Upper lobe of left lung (tissue), 6 donors: ENCODE results near the gene PARD3B. TPM values are rescaled to one million over a fixed set of nuclear protein-coding genes. Genes with fewer than 3 reads are reported as not detected.
A peak's percentile ranks its signal among the peaks of the same experiment; 100 is the strongest.

Experiments
- ATAC-seq, 2 donors: fragments of 200-7000 bp; cut with Tn5 transposase; one replicate each; pipeline ENCODE4 v1.9.1; 2022; ENCODE audit warnings: mild to moderate bottlenecking in 2 of 2, moderate library complexity in 2 of 2; ENCODE audit not compliant: low FRiP score in 2 of 2
- DNase-seq, 2 donors: peaks; one replicate each; pipeline ENCODE4 v3.0.0-alpha.2; 2019 to 2020
- H3K27ac ChIP-seq, 4 donors: fragments of 200-600 bp; sonication (generic); one replicate each; pipeline ENCODE4 v1.5.1; 2016 to 2019
- H3K27me3 ChIP-seq, 4 donors: fragments of 200-600 bp; sonication (generic); one replicate each; pipeline ENCODE4 v1.5.1; 2017 to 2019
- H3K36me3 ChIP-seq, 4 donors: fragments of 200-600 bp; sonication (generic); one replicate each; pipeline ENCODE4 v1.5.1; 2016 to 2019
- H3K4me1 ChIP-seq, 4 donors: fragments of 200-600 bp; sonication (generic); one replicate each; pipeline ENCODE4 v1.5.1; 2018 to 2019
- H3K4me3 ChIP-seq, 4 donors: fragments of 200-600 bp; sonication (generic); one replicate each; pipeline ENCODE4 v1.5.1; 2017 to 2019; ENCODE audit warnings: mild to moderate bottlenecking in 2 of 4, moderate library complexity in 1 of 4
- H3K9me3 ChIP-seq, 4 donors: fragments of 200-600 bp; sonication (generic); one replicate each; pipeline ENCODE4 v1.5.1; 2018 to 2019
- CTCF ChIP-seq, 6 experiments: fragments of 450-650 bp in 4 of 6; fragments of 200-600 bp in 2 of 6; sonication (generic) in 2 of 6; IDR thresholded peaks; one replicate each; pipeline ENCODE4 v1.5.1; 2016 to 2019; ENCODE audit warnings: antibody characterized with exemption in 6 of 6
- EP300 ChIP-seq, 4 donors: sonication (generic); formaldehyde crosslinking; IDR thresholded peaks; one replicate each; pipeline ENCODE4 v1.5.1; 2017; ENCODE audit warnings: antibody characterized with exemption in 4 of 4, control low read depth in 2 of 4
- POLR2A ChIP-seq, 4 donors: fragments of 450-650 bp; IDR thresholded peaks; one replicate each; pipeline ENCODE4 v1.5.1; 2016 to 2017; ENCODE audit warnings: antibody characterized with exemption in 4 of 4, mild to moderate bottlenecking in 2 of 4
- POLR2AphosphoS5 ChIP-seq, 2 donors: sonication (generic); formaldehyde crosslinking; IDR thresholded peaks; one replicate each; pipeline ENCODE4 v1.5.1; 2017; ENCODE audit warnings: antibody characterized with exemption in 2 of 2
- WGBS, 2 donors: methylation state at CpG; one replicate each; pipeline ENCODE4 v1.1.5; 2017 to 2018; 5-methylcytosine and 5-hydroxymethylcytosine counted together
- total RNA-seq, 6 donors: library from RNA; depleted of rRNA in 4 of 6; stranded (reverse); fragments of >200 nt in 4 of 6; gene quantifications; one replicate each; pipeline versions ENCODE4 v1.1.0 to v1.2.1, GENCODE V29; 2016 to 2021
- donor health status: DM: no; HTN: no; CAD: no; lungs with moderate emphysema.
- donor health status: DM: no; HTN: yes; CAD: no; lungs with severe emphysema.

PARD3B gene
- total RNA-seq, 6 donors from 2014 or later = 17.8 to 44.9 (median 24.2) TPM

- H3K4me3 ChIP-seq = no peak overlapping the region
- DNase-seq (no peak), ATAC-seq (no peak)
- 91 to 94% methylated on average over 3 of the region's 3 CpGs for WGBS, 2 donors
- H3K27ac ChIP-seq = no peak overlapping the region
- H3K36me3 ChIP-seq = no peaks in the 10 kb centered on the region
- H3K27me3 ChIP-seq = no peaks in the 10 kb centered on the region
- TF ChIP-seq POLR2A (IDR thresholded peaks at IDR 0.05) (no peak), POLR2AphosphoS5 (IDR thresholded peaks at IDR 0.05) (no peak), EP300 (IDR thresholded peaks at IDR 0.05) (no peak), CTCF (IDR thresholded peaks at IDR 0.05) (no peak)
- H3K9me3 ChIP-seq = no peaks in the 10 kb centered on the region
- no peaks in the 10 kb centered on the region for H3K4me1 ChIP-seq
Measured at GRCh38 chr2:205475416-205475768, 930.1 kb downstream of the PARD3B start.

GRCh38 chr2:205477016-205477705 lies 931.9 kb downstream of the PARD3B start:
- Histone ChIP-seq H3K27ac (no peak overlapping the region), H3K4me1 (no peaks in the 10 kb centered on the region), H3K27me3 (no peaks in the 10 kb centered on the region), H3K36me3 (no peaks in the 10 kb centered on the region), H3K4me3 (no peak overlapping the region), H3K9me3 (no peaks in the 10 kb centered on the region)
- 65 to 73% methylated on average over 3 of the region's 3 CpGs for WGBS, 2 donors
- DNase-seq (no peak), ATAC-seq (no peak)
- TF ChIP-seq POLR2AphosphoS5 (IDR thresholded peaks at IDR 0.05) = no peak
- TF ChIP-seq EP300 (IDR thresholded peaks at IDR 0.05) = no peak
- no peak for TF ChIP-seq CTCF (IDR thresholded peaks at IDR 0.05)
- no peak for TF ChIP-seq POLR2A (IDR thresholded peaks at IDR 0.05)

GRCh38 chr2:205481861-205482260 lies 936.6 kb downstream of the PARD3B start:
- 89 to 96% methylated on average over 5 of the region's 5 CpGs for WGBS, 2 donors
- Histone ChIP-seq H3K27ac (no peak overlapping the region), H3K4me1 (no peaks in the 10 kb centered on the region), H3K27me3 (no peaks in the 10 kb centered on the region), H3K9me3 (no peaks in the 10 kb centered on the region), H3K36me3 (no peaks in the 10 kb centered on the region), H3K4me3 (no peak overlapping the region)
- TF ChIP-seq EP300 (IDR thresholded peaks at IDR 0.05) (no peak), POLR2AphosphoS5 (IDR thresholded peaks at IDR 0.05) (no peak), CTCF (IDR thresholded peaks at IDR 0.05) (no peak), POLR2A (IDR thresholded peaks at IDR 0.05) (no peak)
- ATAC-seq (no peak), DNase-seq (no peak)

GRCh38 chr2:205482399-205483081 lies 937.3 kb downstream of the PARD3B start:
- H3K27me3 ChIP-seq = no peaks in the 10 kb centered on the region
- H3K4me3 ChIP-seq = no peak overlapping the region
- H3K27ac ChIP-seq = no peak overlapping the region
- WGBS, 2 donors = 77 to 81% methylated on average over 8 of the region's 8 CpGs
- no peaks in the 10 kb centered on the region for H3K9me3 ChIP-seq
- H3K4me1 ChIP-seq = no peaks in the 10 kb centered on the region
- DNase-seq (no peak), ATAC-seq (peak in 1 of 2 donors; percentile 24)
- no peaks in the 10 kb centered on the region for H3K36me3 ChIP-seq
- TF ChIP-seq CTCF (IDR thresholded peaks at IDR 0.05) (no peak), POLR2AphosphoS5 (IDR thresholded peaks at IDR 0.05) (no peak), EP300 (IDR thresholded peaks at IDR 0.05) (no peak), POLR2A (IDR thresholded peaks at IDR 0.05) (no peak)

GRCh38 chr2:205483095-205483494 lies 937.8 kb downstream of the PARD3B start:
- Histone ChIP-seq H3K4me1 (no peaks in the 10 kb centered on the region), H3K9me3 (no peaks in the 10 kb centered on the region), H3K27me3 (no peaks in the 10 kb centered on the region), H3K4me3 (no peak overlapping the region), H3K27ac (no peak overlapping the region), H3K36me3 (no peaks in the 10 kb centered on the region)
- TF ChIP-seq EP300 (IDR thresholded peaks at IDR 0.05) = no peak
- no peak for TF ChIP-seq POLR2AphosphoS5 (IDR thresholded peaks at IDR 0.05)
- no peak for TF ChIP-seq CTCF (IDR thresholded peaks at IDR 0.05)
- TF ChIP-seq POLR2A (IDR thresholded peaks at IDR 0.05) = no peak
- DNase-seq (no peak), ATAC-seq (no peak)
